Effector memory CD4-positive, alpha-beta T cell (primary cell): ENCODE measurements around the gene ADARB2.

Source experiments
- DNase-seq, 3 donors: peaks; one replicate each; pipeline ENCODE4 v3.0.0-alpha.2; 2020
- H3K27ac ChIP-seq: 2 replicates; pipeline ENCODE4 v1.7.0; 2013; ENCODE audit warnings: mild to moderate bottlenecking, low read length, moderate library complexity; ENCODE audit not compliant: insufficient read depth, poor library complexity, severe bottlenecking
- H3K27me3 ChIP-seq: replicated peaks from 2 replicates; pipeline ENCODE4 v1.7.0; 2013; ENCODE audit warnings: mild to moderate bottlenecking, low read length; ENCODE audit not compliant: insufficient read depth, control insufficient read depth, poor library complexity, severe bottlenecking
- H3K36me3 ChIP-seq: 2 replicates; pipeline ENCODE4 v1.7.0; 2013; ENCODE audit warnings: mild to moderate bottlenecking, low read length, moderate library complexity; ENCODE audit not compliant: control insufficient read depth, insufficient read depth
- H3K4me1 ChIP-seq: 2 replicates; pipeline ENCODE4 v1.7.0; 2013; ENCODE audit warnings: low read length, mild to moderate bottlenecking; ENCODE audit not compliant: control insufficient read depth, insufficient read depth, poor library complexity, severe bottlenecking
- H3K4me3 ChIP-seq: 2 replicates; pipeline ENCODE4 v1.7.0; 2013; ENCODE audit warnings: low read length, low read depth, mild to moderate bottlenecking; ENCODE audit not compliant: insufficient read depth, poor library complexity, severe bottlenecking
- H3K9me3 ChIP-seq: 2 replicates; pipeline ENCODE4 v1.7.0; 2013; ENCODE audit warnings: mild to moderate bottlenecking, low read length, moderate library complexity; ENCODE audit not compliant: control insufficient read depth

Gene ADARB2

GRCh38 chr10:1515780-1516491 lies 221.4 kb downstream of the ADARB2 start:
- no peak overlapping the region for H3K4me3 ChIP-seq
- H3K36me3 ChIP-seq = no peaks in the 10 kb centered on the region
- no peaks in the 10 kb centered on the region for H3K4me1 ChIP-seq
- H3K27me3 ChIP-seq = no peaks in the 10 kb centered on the region
- no peak for DNase-seq
- H3K9me3 ChIP-seq = no peaks in the 10 kb centered on the region
- H3K27ac ChIP-seq = no peak overlapping the region

GRCh38 chr10:1515121-1515779 lies 222.1 kb downstream of the ADARB2 start:
- no peak for DNase-seq
- H3K27me3 ChIP-seq = no peaks in the 10 kb centered on the region
- no peak overlapping the region for H3K4me3 ChIP-seq

GRCh38 chr10:1514681-1515080 lies 222.6 kb downstream of the ADARB2 start:
- H3K36me3 ChIP-seq = no peaks in the 10 kb centered on the region
- no peak for DNase-seq
- no peaks in the 10 kb centered on the region for H3K4me1 ChIP-seq
- no peak overlapping the region for H3K27ac ChIP-seq
- no peaks in the 10 kb centered on the region for H3K27me3 ChIP-seq
- H3K4me3 ChIP-seq = no peak overlapping the region
- H3K9me3 ChIP-seq = no peaks in the 10 kb centered on the region

More at GRCh38 chr10:1515121-1515779, 222.1 kb downstream of the ADARB2 start:
- H3K4me1 ChIP-seq = no peaks in the 10 kb centered on the region
- no peak overlapping the region for H3K27ac ChIP-seq
- no peaks in the 10 kb centered on the region for H3K9me3 ChIP-seq
- H3K36me3 ChIP-seq = no peaks in the 10 kb centered on the region

- Histone ChIP-seq H3K4me3 (no peak overlapping the region), H3K4me1 (no peaks in the 10 kb centered on the region), H3K27ac (no peak overlapping the region), H3K27me3 (no peaks in the 10 kb centered on the region), H3K9me3 (no peaks in the 10 kb centered on the region), H3K36me3 (no peaks in the 10 kb centered on the region)
- no peak for DNase-seq
Observed at GRCh38 chr10:1513221-1513620, 224.1 kb downstream of the ADARB2 start.

GRCh38 chr10:1509011-1509530 lies 228.3 kb downstream of the ADARB2 start:
- H3K27ac ChIP-seq = no peak overlapping the region
- H3K36me3 ChIP-seq = no peaks in the 10 kb centered on the region
- no peak overlapping the region for H3K4me3 ChIP-seq
- H3K27me3 ChIP-seq = no peaks in the 10 kb centered on the region
- no peaks in the 10 kb centered on the region for H3K4me1 ChIP-seq
- no peak for DNase-seq
- no peaks in the 10 kb centered on the region for H3K9me3 ChIP-seq

GRCh38 chr10:1508096-1508495 lies 229.2 kb downstream of the ADARB2 start:
- Histone ChIP-seq H3K27me3 (no peaks in the 10 kb centered on the region), H3K36me3 (no peaks in the 10 kb centered on the region), H3K9me3 (no peaks in the 10 kb centered on the region), H3K4me1 (no peaks in the 10 kb centered on the region), H3K27ac (no peak overlapping the region), H3K4me3 (no peak overlapping the region)
- DNase-seq = no peak

- H3K27me3 ChIP-seq = no peaks in the 10 kb centered on the region
- no peaks in the 10 kb centered on the region for H3K4me1 ChIP-seq
- no peaks in the 10 kb centered on the region for H3K9me3 ChIP-seq
Observed at GRCh38 chr10:1507436-1507835, 229.9 kb downstream of the ADARB2 start.

GRCh38 chr10:1504940-1505339 lies 232.4 kb downstream of the ADARB2 start:
- Histone ChIP-seq H3K4me3 (no peak overlapping the region), H3K4me1 (no peaks in the 10 kb centered on the region), H3K9me3 (no peaks in the 10 kb centered on the region), H3K36me3 (no peaks in the 10 kb centered on the region), H3K27ac (no peak overlapping the region), H3K27me3 (no peaks in the 10 kb centered on the region)
- DNase-seq = no peak

More at GRCh38 chr10:1507436-1507835, 229.9 kb downstream of the ADARB2 start:
- DNase-seq = no peak
- Histone ChIP-seq H3K27ac (no peak overlapping the region), H3K4me3 (no peak overlapping the region), H3K36me3 (no peaks in the 10 kb centered on the region)

GRCh38 chr10:1504286-1504685 lies 233.0 kb downstream of the ADARB2 start:
- no peak for DNase-seq
- no peaks in the 10 kb centered on the region for H3K9me3 ChIP-seq
- no peaks in the 10 kb centered on the region for H3K36me3 ChIP-seq
- H3K4me3 ChIP-seq = no peak overlapping the region
- H3K27me3 ChIP-seq = no peaks in the 10 kb centered on the region
- no peak overlapping the region for H3K27ac ChIP-seq
- H3K4me1 ChIP-seq = no peaks in the 10 kb centered on the region

GRCh38 chr10:1502451-1502850 lies 234.9 kb downstream of the ADARB2 start:
- H3K4me1 ChIP-seq = no peaks in the 10 kb centered on the region
- no peak overlapping the region for H3K4me3 ChIP-seq
- no peak overlapping the region for H3K27ac ChIP-seq
- no peaks in the 10 kb centered on the region for H3K9me3 ChIP-seq
- no peak for DNase-seq
- no peaks in the 10 kb centered on the region for H3K36me3 ChIP-seq
- no peaks in the 10 kb centered on the region for H3K27me3 ChIP-seq
